NCI-H2227 treated with DMSO at 0.1 percent for 48 hours (cell line): ENCODE results near the gene PHACTR2.
"Not testable (repeated sequence)": the region's sequence is repeated elsewhere in the genome, so short reads cannot be mapped to it uniquely, and the experiment has no call there.

Source experiments
- DNase-seq: peaks from one replicate; lab custom pipeline; 2025; lab: John Stamatoyannopoulos, UW

The PHACTR2 gene

DNA sequence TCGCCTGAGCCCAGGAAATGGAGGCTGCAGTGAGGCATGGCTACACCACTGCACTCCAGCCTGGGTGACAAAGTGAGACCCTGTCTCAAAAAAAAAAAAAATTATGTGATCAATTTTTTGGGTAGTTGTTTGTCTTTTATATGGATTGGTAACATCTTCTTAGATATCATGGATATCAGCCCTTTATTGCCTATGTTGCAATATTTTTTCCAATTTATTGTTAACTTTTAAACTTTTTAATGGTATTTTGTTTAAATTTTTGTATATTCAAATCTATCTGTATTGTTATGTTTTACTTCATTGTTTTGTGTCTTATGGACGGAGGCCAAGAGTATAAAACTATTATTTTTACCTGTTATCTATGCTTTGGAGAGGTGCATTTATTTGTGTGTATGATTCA, 133.0 kb downstream of the PHACTR2 start:
- no peak for DNase-seq

DNA sequence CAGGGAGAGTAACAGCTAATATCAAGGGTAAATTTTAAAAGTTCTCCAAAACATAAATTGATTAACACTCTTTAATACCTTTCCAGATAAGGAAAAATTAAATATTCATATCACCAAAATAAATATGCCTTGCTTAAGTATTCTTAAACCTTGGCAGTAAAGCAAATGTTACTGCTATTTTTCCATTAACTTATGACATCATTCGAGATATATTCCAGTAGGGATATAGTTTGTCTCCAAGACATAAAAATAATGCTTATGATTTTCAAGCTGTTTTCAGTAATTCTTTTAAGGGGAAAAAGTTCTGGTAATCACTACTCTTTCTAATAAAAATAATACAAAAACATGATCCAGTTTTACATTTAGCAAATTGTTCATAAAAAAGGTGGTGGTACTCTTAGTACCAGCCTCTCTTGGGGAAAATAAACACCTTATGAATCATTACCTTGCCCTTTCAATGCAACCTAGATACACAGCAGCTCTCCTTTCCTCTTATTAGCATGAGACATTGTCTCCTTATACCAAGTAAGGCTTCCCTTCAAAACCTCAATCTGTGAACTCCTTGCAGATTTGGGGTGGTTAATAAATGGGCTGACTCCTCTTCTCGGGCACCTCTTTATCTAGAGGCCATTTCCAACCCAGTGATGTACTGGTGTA, 133.9 kb downstream of the PHACTR2 start:
- no peak for DNase-seq

DNA sequence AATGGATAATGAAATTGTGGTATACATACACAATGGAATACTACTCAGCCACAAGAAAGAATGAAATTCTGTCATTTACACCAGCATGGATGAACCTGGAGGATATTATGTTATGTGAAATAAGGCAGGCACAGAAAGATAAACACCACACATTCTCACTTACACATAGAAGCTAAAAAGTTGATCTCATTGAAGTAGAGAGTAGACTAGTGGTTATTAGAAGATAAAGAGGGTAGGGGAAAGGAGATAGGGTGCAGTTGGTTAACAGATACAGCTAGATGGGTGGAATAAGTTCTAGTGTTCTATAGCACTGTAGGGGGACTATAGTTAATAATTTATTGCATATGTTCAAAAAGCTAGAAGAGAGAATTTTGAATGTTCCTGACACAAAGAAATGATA, 139.9 kb downstream of the PHACTR2 start:
- DNase-seq, result no peak

DNA sequence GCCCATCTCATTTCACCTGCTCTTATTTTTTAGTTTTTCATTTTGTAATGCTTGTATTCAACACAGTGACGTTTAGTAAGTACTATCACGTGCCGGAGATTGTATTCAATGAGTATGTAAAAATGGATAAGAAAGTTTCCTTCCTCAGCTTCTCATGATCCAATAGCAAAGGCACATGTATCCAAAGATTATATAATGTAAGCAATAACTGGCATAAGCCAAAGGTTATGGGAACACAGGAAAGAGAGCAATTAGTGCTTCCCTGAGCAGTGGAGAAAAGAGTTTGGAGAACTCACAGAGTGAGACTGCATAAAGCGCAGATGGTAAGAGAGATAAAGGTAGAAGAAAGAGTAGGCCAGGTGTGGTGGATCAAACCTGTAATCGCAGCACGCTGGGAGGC, 143.6 kb downstream of the PHACTR2 start:
- DNase-seq, result no peak

DNA sequence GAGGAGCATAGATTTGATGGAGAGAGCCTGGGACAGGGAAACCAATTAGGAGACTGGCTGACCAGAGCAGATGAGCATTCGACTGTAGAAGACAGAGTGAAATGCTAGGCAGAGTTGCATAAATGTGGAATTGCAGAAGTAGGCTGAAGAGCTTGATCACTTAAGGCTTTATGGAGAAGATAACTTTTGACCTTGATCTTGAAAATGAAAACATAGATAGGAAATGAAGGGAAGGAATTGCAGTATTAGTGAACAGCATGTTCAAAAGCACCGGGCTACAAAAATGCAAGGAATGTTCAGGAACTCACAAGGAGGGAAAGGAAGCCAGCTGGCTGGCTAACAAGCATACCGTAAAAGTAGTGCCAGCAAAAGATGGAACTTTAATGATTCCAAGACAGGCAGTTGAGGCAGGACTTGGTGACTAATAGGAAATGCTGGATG, 144.8 kb downstream of the PHACTR2 start:
- DNase-seq, result no peak

DNA sequence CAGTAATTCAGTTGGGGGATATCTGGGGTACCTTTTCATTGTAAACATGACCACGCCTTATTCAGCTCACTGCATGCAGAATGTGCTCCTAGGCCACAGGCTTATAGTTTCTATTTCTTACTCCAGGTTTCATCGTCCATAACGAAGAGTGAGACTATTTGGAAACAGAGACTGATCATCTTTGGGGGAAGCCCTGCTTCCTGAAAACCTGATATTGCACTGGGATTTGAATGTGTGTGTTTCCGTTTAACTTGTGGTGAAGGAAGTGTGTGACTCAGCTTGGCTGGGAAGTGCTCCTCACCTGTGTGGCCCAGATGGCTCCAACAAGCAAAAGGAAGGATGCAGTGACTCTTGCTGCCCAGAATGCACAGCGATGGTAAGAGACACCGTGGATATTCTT, 145.8 kb downstream of the PHACTR2 start:
- DNase-seq, result no peak

DNA sequence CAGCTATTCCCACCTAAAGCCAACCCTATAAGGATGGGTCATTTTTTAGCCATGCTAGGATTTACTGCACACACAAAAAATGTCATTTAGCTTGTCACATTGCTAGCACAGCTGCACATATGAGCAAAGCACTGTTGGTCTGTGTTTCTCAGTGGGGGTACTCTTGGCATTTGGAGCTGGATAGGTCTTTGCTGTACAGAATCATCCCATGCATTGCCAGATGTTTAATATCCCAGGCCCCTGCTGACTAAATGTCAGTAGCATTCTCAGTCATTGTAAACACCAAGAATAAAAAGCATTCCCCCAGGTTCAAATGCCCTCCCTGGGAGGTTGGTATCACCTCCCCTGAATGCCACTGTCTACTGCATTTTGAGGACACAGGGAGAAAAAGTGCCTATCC, 150.8 kb downstream of the PHACTR2 start:
- no peak for DNase-seq

DNA sequence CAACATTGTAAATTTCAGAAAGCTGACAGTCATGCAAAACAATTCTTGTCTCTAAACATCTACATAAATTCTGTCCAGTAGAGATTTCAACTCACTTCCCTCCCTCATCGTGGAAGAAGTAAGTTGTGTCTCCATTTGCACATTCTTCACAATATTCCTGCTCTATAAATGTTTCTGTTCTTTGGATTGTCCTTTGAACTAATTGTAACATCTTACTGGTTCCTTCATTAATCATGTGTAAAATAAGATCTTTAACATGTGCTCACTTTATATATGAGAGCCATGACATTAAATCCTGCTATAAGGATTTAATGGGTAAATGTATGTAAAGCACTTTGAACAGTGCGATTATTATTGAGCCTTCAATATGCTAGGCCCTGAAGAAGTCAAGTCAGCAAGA, 158.4 kb downstream of the PHACTR2 start:
- no peak for DNase-seq

DNA sequence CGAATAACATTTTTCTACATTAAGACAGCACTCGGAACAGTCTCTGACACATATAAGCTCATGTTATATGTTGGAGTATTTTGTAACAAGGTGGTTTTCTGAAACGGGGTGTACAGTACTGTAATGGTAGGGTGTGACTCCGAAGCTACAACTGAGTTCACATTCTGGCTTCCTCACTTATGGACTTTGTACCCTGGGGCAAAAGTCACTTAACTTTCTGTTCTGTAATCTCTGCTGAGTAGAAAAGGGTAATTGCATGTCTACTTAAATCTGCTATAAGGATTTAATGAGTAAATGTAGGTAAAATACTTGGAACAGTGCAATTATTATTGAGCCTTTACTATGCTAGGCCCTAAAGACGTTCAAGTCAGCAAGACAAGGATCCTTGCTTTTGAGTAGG, 160.6 kb downstream of the PHACTR2 start:
- no peak for DNase-seq

DNA sequence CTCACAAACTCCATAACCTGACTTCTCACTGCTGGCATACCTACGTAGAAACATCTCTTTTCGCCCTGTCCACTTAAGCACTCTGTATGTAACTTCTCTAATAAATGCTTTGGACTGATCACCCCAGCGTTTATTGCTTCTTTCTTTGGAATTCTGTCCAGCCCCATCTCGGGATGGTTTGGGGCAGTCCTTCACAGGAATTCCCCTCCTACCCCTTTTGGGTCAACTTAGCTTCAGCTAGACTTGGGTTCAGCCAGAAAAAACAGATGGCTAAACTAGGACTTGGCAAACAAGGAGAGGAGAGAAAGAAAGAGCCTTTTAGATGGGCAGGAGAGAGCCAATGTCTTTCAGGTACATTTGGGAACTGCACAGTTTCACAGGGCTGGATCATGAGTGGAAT, 161.4 kb downstream of the PHACTR2 start:
- no peak for DNase-seq

DNA sequence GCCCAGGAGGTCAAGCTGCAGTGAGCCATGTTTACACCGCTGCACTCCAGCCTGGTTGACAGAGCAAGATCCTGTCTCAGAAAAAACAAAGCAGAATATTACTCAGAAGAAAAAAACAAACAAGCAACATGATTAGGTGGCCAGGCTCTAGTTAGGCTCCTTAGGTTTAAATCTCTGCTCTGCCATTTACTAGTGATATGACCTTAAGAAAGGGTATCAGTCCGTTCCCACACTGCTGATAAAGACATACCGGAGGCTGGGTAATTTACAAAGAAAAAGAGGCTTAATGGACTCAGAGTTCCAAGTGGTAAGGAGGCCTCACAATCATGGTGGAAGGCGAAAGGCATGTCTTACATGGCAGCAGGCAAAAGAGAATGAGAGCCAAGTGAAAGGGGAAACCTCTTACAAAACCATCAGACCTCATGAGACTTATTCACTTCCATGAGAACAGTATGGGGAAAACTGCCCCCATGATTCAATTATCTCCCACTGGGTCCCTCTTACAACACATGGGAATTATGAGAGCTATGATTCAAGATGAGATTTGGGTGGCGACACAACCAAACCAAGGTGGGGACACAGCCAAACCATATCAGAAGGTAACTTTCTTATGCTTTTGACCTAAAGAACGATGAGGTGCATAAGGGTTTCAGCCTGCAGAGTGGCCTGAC, 163.0 kb downstream of the PHACTR2 start:
- DNase-seq, result no peak

DNA sequence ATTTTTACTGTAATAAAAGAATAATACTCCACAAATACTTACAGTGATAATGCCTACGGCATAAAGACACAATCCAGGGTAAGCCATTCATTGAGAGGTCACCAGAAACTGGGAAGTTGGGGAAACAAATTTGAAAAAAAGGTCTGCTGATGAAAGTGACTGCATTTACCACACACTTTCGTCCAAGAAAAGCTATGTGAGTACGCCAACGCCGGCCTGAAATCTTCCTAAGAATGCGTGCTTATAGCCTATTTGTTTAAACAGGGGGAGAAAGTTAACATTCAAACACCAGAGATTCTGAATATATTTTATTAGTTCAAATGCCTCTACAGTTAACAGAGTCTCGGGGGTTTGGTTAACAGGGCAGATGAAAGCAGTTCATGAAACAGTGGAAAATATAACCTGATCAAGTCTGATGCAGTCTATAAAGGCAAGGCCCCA, 164.7 kb downstream of the PHACTR2 start:
- peak; percentile 90 for DNase-seq

DNA sequence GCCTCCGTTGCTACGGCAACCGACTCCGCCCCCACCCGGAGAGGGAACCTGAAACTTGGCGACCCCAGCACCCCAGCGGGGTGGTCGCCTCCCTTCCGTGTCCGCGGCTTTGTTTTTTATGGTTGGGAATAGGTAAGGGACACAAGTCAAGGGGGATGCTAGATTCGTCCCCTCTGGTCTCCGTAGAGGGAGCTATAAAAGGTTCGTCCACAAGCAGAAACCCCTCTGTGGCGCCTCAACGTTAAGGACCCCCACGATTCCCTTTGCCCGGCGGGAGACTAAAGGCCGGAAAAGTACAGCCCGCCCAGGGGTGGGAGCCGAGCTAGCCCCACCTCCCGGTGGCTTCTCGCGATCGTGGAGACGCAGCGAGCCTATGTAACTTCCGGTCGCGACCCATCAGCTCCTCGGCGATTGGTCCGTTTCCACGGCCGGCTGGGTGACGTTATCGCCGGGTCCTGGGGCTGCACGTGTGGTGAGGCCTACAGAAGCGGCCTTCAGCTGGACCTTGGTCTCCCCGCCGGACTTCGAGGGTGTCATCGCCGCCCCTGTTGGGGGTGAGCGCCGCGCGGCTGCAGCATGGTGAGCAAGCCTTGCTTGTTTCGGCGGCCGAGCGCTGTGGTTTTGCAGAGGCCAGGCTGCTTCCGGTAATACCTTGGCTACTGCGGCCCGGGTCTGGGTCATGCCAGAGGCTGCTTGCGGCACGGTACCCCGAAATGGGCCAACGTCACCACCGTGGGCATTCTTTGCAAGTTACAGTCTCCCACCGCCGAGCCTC, 165.3 kb downstream of the PHACTR2 start, which contains the start of gene LTV1:
Gene LTV1, plus strand, starts transcription at position 437 of the 775 bp plus-strand sequence. Its CDS starts 140 bp downstream, at position 577.
- peak; percentile 95 for DNase-seq

DNA sequence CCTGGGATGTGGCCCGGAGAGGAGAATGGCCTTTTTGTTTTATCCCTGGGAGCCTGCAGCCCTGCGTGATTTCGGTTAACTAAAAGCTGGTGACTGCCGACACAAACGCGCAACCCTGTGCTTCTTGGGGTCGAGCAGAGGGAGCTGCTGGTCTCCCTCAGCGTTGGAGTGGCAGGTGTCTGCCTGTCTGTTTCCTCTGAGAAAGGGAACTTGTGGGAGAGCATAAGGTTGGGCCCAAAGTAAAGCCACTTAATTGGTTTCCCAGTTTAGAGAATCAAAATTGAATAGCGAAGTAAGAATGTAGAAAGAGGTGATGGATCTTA, 165.9 kb downstream of the PHACTR2 start:
- peak; percentile 2 for DNase-seq

DNA sequence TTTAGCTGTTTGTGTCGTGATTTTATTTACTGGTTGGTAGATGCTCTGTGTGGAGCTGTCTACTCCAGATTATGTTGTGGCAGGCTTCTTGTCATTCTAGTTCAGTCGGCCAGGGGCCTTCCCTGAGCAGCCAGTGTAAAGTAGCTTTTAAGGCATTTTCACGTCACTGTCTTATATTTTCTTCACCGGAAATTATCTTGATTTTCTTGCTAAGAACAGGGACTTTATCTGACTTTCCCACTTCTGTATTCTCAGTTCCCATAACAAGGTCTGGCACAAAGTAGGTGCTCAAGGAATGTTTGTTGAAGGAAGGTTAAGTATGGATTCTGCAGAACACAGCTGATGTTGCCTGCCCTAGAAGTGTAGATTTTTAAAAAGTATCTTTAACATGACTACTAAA, 166.2 kb downstream of the PHACTR2 start:
- no peak for DNase-seq

DNA sequence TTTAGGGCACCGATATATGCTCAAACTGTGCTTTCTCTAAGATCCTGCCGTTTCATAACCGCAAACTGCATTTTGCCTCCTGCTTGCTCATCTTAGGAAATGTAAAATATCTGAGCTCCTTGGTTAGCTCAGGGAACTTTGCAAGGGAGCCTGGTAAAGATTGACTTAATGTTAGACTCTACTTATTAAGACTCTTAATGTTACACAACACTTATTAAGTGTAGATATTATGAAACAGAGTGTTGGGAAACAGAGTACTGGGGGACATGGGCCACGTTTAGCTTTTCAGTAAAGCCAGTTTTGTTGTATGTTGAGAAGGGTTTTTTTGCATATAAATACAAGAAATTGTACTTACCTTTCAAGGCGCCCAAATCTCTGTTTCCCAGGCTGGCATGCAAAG, 167.3 kb downstream of the PHACTR2 start:
- no peak for DNase-seq

DNA sequence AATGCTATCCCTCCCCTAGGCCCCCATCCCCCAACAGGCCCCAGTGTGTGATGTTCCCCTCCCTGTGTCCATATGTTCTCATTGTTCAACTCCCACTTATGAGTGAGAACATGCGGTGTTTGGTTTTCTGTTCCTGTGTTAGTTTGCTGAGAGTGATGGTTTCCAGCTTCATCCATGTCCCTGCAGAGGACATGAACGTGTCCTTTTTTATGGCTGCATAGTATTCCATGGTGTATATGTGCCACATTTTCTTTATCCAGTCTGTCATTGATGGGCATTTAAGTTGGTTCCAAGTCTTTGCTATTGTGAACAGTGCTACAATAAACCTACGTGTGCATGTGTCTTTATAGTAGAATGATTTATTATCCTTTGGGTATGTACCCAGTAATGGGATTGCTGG, 173.9 kb downstream of the PHACTR2 start:
- not testable (repeated sequence) for DNase-seq

DNA sequence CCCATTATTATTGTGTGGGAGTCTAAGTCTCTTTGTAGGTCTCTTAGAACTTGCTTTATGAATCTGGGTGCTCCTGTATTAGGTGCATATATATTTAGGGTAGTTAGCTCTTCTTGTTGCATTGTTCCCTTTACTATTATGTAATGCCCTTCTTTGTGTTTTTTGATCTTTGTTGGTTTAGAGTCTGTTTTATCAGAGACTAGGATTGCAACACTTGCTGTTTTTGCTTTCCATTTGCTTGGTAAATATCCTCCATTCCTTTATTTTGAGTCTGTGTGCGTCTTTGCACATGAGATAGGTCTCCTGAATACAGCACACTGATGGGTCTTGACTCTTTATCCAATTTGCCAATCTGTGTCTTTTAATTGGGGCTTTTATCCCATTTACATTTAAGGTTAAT, 177.3 kb downstream of the PHACTR2 start:
- DNase-seq, result not testable (repeated sequence)

DNA sequence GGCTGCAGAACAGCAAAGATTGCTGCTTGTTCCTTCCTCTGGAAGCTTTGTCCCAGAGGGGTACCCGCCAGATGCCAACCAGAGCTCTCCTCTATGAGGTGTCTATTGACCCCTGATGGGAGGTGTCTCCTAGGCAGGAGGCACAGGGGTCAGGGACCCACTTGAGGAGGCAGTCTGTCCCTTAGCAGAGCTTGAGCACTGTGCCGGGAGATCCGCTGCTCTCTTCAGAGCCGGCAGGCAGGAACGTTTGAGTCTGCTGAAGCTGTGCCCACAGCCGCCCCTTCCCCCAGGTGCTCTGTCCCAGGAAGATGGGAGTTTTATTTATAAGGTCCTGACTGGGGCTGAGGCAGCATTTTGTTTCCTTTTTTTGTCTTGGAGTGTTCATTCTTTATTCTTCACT, 179.0 kb downstream of the PHACTR2 start:
- not testable (repeated sequence) for DNase-seq

DNA sequence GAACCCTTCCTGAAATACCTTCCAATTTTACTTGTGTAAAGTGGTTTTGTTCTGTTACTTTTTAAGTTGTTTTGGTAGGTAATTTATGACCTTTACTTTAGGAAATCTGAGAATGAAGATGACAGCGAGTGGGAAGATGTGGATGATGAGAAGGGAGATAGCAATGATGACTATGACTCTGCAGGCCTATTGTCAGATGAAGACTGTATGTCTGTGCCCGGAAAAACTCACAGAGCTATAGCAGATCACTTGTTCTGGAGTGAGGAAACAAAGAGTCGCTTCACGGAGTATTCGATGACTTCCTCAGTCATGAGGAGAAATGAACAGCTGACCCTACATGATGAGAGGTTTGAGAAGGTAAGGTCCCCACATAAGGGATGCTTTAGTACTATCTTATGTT, 179.9 kb downstream of the PHACTR2 start:
- no peak for DNase-seq

DNA sequence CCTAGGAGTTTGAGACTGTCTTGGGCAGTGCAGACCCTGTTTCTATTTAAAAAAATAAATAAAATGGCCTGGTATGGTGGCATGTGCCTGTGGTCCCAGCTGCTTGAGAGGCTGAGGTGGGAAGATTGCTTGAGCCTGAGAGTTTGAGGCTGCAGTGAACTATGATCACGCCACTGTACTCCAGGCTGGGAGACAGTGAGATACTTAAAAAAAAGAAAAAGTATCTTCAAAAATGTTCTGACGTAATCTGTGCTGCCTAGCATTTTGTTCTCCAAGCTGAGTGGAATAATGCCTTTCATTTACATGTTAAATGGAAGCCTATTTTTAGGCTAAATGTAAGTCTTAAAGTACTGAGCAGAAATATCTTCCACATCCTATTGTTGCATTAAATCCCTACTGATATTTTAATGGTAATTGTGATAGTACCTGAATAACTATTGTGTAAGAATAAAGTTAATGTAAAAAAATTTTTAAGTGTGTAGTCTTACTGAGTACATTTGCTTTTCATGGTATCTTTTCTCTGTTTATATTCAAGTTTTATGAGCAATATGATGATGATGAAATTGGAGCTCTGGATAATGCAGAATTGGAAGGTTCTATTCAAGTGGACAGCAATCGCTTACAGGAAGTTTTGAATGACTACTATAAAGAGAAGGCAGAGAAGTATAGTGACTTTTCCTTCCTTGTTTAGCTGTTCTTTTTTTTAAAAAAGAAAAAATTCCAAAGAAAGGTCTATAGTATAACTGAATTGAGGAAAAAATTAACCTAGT, 182.3 kb downstream of the PHACTR2 start:
- no peak for DNase-seq

DNA sequence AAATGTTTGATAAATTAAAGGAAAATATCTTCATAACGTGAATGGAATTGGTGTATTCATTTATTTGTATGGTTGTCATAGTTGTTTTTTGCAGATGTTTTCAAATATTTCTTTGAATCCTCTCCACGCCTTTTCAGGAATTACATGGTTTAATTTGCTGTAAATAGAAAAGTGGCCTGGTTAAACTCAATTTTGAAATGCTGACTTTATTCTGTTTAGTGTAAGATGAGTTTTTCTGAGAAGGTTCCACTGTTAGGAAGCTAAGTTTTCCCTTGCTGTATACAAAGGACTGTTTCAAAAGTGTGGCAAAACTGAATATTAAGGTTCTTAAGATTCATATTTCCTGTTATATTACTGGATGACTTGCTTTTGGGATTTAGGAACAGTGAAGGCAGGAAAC, 186.0 kb downstream of the PHACTR2 start:
- DNase-seq, result no peak
